ENCODE measurements around the gene HBEGF. TPM values are rescaled to one million over a fixed set of nuclear protein-coding genes. Genes with fewer than 3 reads are reported as not detected.

HBEGF gene
- total RNA-seq, 1 experiment from 2014 or later: 2.4 TPM

DNA sequence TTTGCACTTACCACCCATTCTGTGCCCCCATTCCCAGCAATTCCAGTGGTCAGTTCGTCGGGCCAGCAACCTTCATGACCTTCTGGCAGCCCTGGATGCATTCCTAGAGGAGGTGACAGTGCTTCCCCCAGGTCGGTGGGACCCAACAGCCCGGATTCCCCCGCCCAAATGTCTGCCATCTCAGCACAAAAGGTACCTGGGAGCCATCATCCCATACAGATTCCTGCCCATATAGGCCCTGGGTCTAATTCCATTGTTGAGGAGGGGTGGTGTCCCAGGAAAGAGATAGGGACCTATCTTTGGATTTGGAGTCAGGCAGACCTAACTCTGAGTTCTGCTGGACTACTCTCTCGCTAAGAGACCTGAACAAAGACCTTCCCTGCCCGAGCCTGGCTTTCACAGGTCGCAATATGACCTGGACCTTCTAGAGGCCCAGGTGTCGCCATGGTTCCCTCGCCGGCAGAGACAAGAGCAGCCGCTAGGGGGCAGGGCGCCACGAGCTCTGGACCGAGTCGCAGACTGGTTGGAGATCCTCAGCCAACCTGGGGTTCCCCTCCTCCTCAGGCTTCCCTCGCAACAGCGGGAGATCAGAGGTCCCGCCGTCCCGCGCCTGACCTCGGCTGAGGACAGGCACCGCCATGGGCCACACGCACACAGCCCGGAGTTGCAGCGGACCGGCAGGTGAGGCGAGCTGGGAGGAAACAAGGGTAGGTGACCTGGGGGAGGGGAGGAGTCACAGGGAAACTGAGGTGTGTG is 16.6 kb upstream of the HBEGF start:
- no peak overlapping the region; a peak in 1 of 7 replicates for H3K27ac Mint-ChIP-seq

More for the DNA sequence above, 16.6 kb upstream of the HBEGF start:
- Histone ChIP-seq H3K4me1 (ENCODE audit: insufficient read depth, low read length) (no peaks in the 10 kb centered on the region), H2BK12ac (ENCODE audit: insufficient read length, low read depth, low read length) (no peak overlapping the region), H3K27me3 (ENCODE audit: insufficient read depth, low read length) (no peaks in the 10 kb centered on the region), H4K91ac (ENCODE audit: insufficient read length, low read depth, low read length) (no peak overlapping the region), H3T11ph (ENCODE audit: low read length) (no peak overlapping the region), H3K79me1 (ENCODE audit: insufficient read depth, low read depth, low read length, poor library complexity, severe bottlenecking) (no peaks in the 10 kb centered on the region), H4K20me1 (ENCODE audit: control insufficient read depth, insufficient read depth, insufficient read length) (no peaks in the 10 kb centered on the region), H3K4ac (ENCODE audit: low read depth, low read length) (no peak overlapping the region), H2BK15ac (ENCODE audit: low read depth, low read length) (no peak overlapping the region), H3K23ac (ENCODE audit: insufficient read length, low read depth, low read length) (no peak overlapping the region), H2BK5ac (ENCODE audit: insufficient read length, low read length) (no peak overlapping the region), H4K8ac (replicated peaks; ENCODE audit: insufficient read length, low read depth, low read length) (no peak overlapping the region), H3K4me2 (ENCODE audit: insufficient read depth, insufficient read length, low read length) (peak overlapping the region; percentile 54), H2BK20ac (ENCODE audit: low read depth, low read length, poor library complexity, severe bottlenecking) (no peak overlapping the region), H2BK120ac (ENCODE audit: low read depth, low read length, poor library complexity, severe bottlenecking) (no peak overlapping the region), H2AFZ (ENCODE audit: low read length) (no peak overlapping the region), H3K9me3 (ENCODE audit: control insufficient read depth, low read depth, low read length) (no peaks in the 10 kb centered on the region), H3K14ac (ENCODE audit: insufficient read depth, low read length) (peak overlapping the region; percentile 90; the same call in 1 of the 2 replicates), H3K9ac (ENCODE audit: extremely low read depth, insufficient read length, low read length) (peak overlapping the region; percentile 32), H3K18ac (ENCODE audit: insufficient read length, low read depth, low read length) (peak overlapping the region; percentile 79), H3K27ac (ENCODE audit: insufficient read length, low read depth, low read length) (no peak overlapping the region), H2AK5ac (ENCODE audit: insufficient read length, low read length) (no peak overlapping the region), H3K23me2 (ENCODE audit: insufficient read length, low read depth, low read length, poor library complexity, severe bottlenecking) (peaks cover 4% of the 10 kb centered on the region), H3K79me2 (ENCODE audit: insufficient read depth, low read length) (no peaks in the 10 kb centered on the region), H4K5ac (ENCODE audit: insufficient read length, low read depth, low read length) (no peak overlapping the region), H3K56ac (ENCODE audit: insufficient read length, low read depth, low read length) (no peak overlapping the region)
- peak overlapping the region; percentile 79 to 80 for H3K4me3 Mint-ChIP-seq
- no peaks in the 10 kb centered on the region for H3K36me3 Mint-ChIP-seq (ENCODE audit: insufficient read depth in 1 of 3, low read depth in 3 of 3)
- DNase-seq: peak; percentile 93
- H3K4me1 Mint-ChIP-seq: peaks cover 3 to 19% of the 10 kb centered on the region in 2 experiments
- H3K27me3 Mint-ChIP-seq (ENCODE audit: low read depth): peaks cover 17% of the 10 kb centered on the region
- H3K9me3 Mint-ChIP-seq: no peaks in the 10 kb centered on the region
- TF ChIP-seq, protein P1, sequence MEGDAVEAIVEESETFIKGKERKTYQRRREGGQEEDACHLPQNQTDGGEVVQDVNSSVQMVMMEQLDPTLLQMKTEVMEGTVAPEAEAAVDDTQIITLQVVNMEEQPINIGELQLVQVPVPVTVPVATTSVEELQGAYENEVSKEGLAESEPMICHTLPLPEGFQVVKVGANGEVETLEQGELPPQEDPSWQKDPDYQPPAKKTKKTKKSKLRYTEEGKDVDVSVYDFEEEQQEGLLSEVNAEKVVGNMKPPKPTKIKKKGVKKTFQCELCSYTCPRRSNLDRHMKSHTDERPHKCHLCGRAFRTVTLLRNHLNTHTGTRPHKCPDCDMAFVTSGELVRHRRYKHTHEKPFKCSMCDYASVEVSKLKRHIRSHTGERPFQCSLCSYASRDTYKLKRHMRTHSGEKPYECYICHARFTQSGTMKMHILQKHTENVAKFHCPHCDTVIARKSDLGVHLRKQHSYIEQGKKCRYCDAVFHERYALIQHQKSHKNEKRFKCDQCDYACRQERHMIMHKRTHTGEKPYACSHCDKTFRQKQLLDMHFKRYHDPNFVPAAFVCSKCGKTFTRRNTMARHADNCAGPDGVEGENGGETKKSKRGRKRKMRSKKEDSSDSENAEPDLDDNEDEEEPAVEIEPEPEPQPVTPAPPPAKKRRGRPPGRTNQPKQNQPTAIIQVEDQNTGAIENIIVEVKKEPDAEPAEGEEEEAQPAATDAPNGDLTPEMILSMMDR (conservative IDR thresholded peaks at IDR 0.05): peak; percentile 97
- no CpG with 5 or more reads among the region's 29 CpGs for WGBS (ENCODE audit: extremely low coverage, insufficient read length, low lambda C conversion rate)

Data from H9 (cell line).